Measurements from ENCODE around the gene CAPN13.

The CAPN13 gene

GRCh38 chr2:30692829-30693275, 114.4 kb downstream of the CAPN13 start:
- no peak overlapping the region for H3K4me3 ChIP-seq (ENCODE audit: low read depth, low read length, poor library complexity, severe bottlenecking)
- no peaks in the 10 kb centered on the region for H3K9me3 ChIP-seq (ENCODE audit: low read length)
- H3K9me2 ChIP-seq (ENCODE audit: low read depth, low read length): no peaks in the 10 kb centered on the region
- no peaks in the 10 kb centered on the region for H3K79me2 ChIP-seq (ENCODE audit: insufficient read depth, low read length)
- H2AFZ ChIP-seq (ENCODE audit: low read length): no peak overlapping the region
- no peaks in the 10 kb centered on the region for H3F3A ChIP-seq (ENCODE audit: insufficient read depth, low read length)
- H4K20me1 ChIP-seq (ENCODE audit: insufficient read depth, low read length): no peaks in the 10 kb centered on the region
- H3K4me1 ChIP-seq (ENCODE audit: insufficient read depth, low read length, severe bottlenecking): no peaks in the 10 kb centered on the region
- no peaks in the 10 kb centered on the region for H3K27me3 ChIP-seq (ENCODE audit: insufficient read depth, low read length)
- H3K27ac ChIP-seq (ENCODE audit: low read depth, low read length, poor library complexity, severe bottlenecking): no peak overlapping the region
- no peaks in the 10 kb centered on the region for H3K36me3 ChIP-seq (ENCODE audit: insufficient read depth, low read length)
- TF ChIP-seq, protein P1, sequence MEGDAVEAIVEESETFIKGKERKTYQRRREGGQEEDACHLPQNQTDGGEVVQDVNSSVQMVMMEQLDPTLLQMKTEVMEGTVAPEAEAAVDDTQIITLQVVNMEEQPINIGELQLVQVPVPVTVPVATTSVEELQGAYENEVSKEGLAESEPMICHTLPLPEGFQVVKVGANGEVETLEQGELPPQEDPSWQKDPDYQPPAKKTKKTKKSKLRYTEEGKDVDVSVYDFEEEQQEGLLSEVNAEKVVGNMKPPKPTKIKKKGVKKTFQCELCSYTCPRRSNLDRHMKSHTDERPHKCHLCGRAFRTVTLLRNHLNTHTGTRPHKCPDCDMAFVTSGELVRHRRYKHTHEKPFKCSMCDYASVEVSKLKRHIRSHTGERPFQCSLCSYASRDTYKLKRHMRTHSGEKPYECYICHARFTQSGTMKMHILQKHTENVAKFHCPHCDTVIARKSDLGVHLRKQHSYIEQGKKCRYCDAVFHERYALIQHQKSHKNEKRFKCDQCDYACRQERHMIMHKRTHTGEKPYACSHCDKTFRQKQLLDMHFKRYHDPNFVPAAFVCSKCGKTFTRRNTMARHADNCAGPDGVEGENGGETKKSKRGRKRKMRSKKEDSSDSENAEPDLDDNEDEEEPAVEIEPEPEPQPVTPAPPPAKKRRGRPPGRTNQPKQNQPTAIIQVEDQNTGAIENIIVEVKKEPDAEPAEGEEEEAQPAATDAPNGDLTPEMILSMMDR (IDR thresholded peaks at IDR 0.05; ENCODE audit: low read length): no peak
- TF ChIP-seq EZH2 (IDR thresholded peaks at IDR 0.05; ENCODE audit: borderline replicate concordance, low read length): no peak
- H3K4me2 ChIP-seq (ENCODE audit: low read length): no peak overlapping the region
- H3K9ac ChIP-seq (ENCODE audit: low read length): no peak overlapping the region

- Histone ChIP-seq H3K4me2 (ENCODE audit: low read length) (no peak overlapping the region), H3K27ac (ENCODE audit: low read depth, low read length, poor library complexity, severe bottlenecking) (no peak overlapping the region), H3K36me3 (ENCODE audit: insufficient read depth, low read length) (no peaks in the 10 kb centered on the region), H3K4me3 (ENCODE audit: low read depth, low read length, poor library complexity, severe bottlenecking) (no peak overlapping the region), H3K9me2 (ENCODE audit: low read depth, low read length) (no peaks in the 10 kb centered on the region), H3K79me2 (ENCODE audit: insufficient read depth, low read length) (no peaks in the 10 kb centered on the region), H3K9me3 (ENCODE audit: low read length) (no peaks in the 10 kb centered on the region), H3K9ac (ENCODE audit: low read length) (no peak overlapping the region), H3F3A (ENCODE audit: insufficient read depth, low read length) (no peaks in the 10 kb centered on the region), H3K27me3 (ENCODE audit: insufficient read depth, low read length) (no peaks in the 10 kb centered on the region), H3K4me1 (ENCODE audit: insufficient read depth, low read length, severe bottlenecking) (no peaks in the 10 kb centered on the region), H2AFZ (ENCODE audit: low read length) (no peak overlapping the region), H4K20me1 (ENCODE audit: insufficient read depth, low read length) (no peaks in the 10 kb centered on the region)
- TF ChIP-seq, protein P1 (IDR thresholded peaks at IDR 0.05; ENCODE audit: low read length): peak; percentile 8; the same call in 1 of the 2 replicates
- TF ChIP-seq EZH2 (IDR thresholded peaks at IDR 0.05; ENCODE audit: borderline replicate concordance, low read length): no peak
These were observed 115.1 kb downstream of the CAPN13 start for GRCh38 chr2:30691948-30692828.

- Histone ChIP-seq H3K9ac (ENCODE audit: low read length) (no peak overlapping the region), H2AFZ (ENCODE audit: low read length) (no peak overlapping the region), H3K9me2 (ENCODE audit: low read depth, low read length) (no peaks in the 10 kb centered on the region), H3K4me3 (ENCODE audit: low read depth, low read length, poor library complexity, severe bottlenecking) (no peak overlapping the region), H3K9me3 (ENCODE audit: low read length) (no peaks in the 10 kb centered on the region), H3K36me3 (ENCODE audit: insufficient read depth, low read length) (no peaks in the 10 kb centered on the region), H3K27ac (ENCODE audit: low read depth, low read length, poor library complexity, severe bottlenecking) (no peak overlapping the region), H3K79me2 (ENCODE audit: insufficient read depth, low read length) (no peaks in the 10 kb centered on the region), H3K4me1 (ENCODE audit: insufficient read depth, low read length, severe bottlenecking) (no peaks in the 10 kb centered on the region), H3K4me2 (ENCODE audit: low read length) (no peak overlapping the region), H3K27me3 (ENCODE audit: insufficient read depth, low read length) (no peaks in the 10 kb centered on the region), H3F3A (ENCODE audit: insufficient read depth, low read length) (no peaks in the 10 kb centered on the region), H4K20me1 (ENCODE audit: insufficient read depth, low read length) (no peaks in the 10 kb centered on the region)
- TF ChIP-seq EZH2 (IDR thresholded peaks at IDR 0.05; ENCODE audit: borderline replicate concordance, low read length): no peak
- TF ChIP-seq, protein P1 (IDR thresholded peaks at IDR 0.05; ENCODE audit: low read length): no peak
These were observed 115.9 kb downstream of the CAPN13 start for GRCh38 chr2:30691091-30691947.
